ENCODE measurements around the gene SYNE4. TPM values are rescaled to one million over a fixed set of nuclear protein-coding genes. Genes with fewer than 3 reads are reported as not detected.
A peak's percentile ranks its signal among the peaks of the same experiment; 100 is the strongest.

SYNE4 gene
- total RNA-seq, 1 experiment from 2014 or later, result 48.5 TPM

GRCh38 chr19:36054119-36054732 is 45.6 kb upstream of the SYNE4 start, which contains the start of gene THAP8:
THAP8 (minus strand) TSS chr19:36054285; CDS start chr19:36054217, 68 bp downstream.
- intact Hi-C loops (cut with micrococcal nuclease; ENCODE audit: unreplicated experiment), result loop anchor here (1.0 to 5.0 kb wide), 9 partner anchors 12 to 352 kb away; partner anchors contain the start of genes ALKBH6, HSPB6, SDHAF1 and SYNE4
- ChIA-PET POLR2A (interaction anchor here (0.5 to 1.7 kb wide), 7 partner anchors 12 to 306 kb away, joined by 3 to 15 read pairs (median 10); partner anchors contain the start of genes ALKBH6, LIN37, POLR2I and SYNE4), CTCF (interaction anchor here (0.8 to 1.1 kb wide), 4 partner anchors 40 to 74 kb away, joined by 3 to 6 read pairs (median 5); partner anchors contain the start of genes ALKBH6 and SYNE4)
- no TSS peak for BruUV-seq (replicated peaks)
- H3K36me3 ChIP-seq (ENCODE audit: control insufficient read depth, insufficient read depth, low read length), result peaks cover 1% of the 10 kb centered on the region
- H3K4me1 ChIP-seq, result peaks cover 22% of the 10 kb centered on the region; the same call in 1 of the 2 replicates
- H3K9me3 ChIP-seq, result no peaks in the 10 kb centered on the region
- H3K4me3 ChIP-seq (ENCODE audit: low read depth, low read length), result peak within 1 kb of the TSS; percentile 61
- DNase-seq, result peak; percentile 99 to 100
- Mint-ChIP-seq H3K4me3 (ENCODE audit: unreplicated experiment) (peak within 1 kb of the TSS; percentile 88), H3K36me3 (ENCODE audit: insufficient read depth, unreplicated experiment) (peaks cover 47% of the 10 kb centered on the region), H3K9me3 (ENCODE audit: unreplicated experiment) (no peaks in the 10 kb centered on the region), H3K27me3 (ENCODE audit: insufficient read depth, unreplicated experiment) (no peaks in the 10 kb centered on the region), H3K27ac (ENCODE audit: unreplicated experiment) (peak within 1 kb of the TSS; percentile 82), H3K4me1 (ENCODE audit: low read depth, unreplicated experiment) (peaks cover 25% of the 10 kb centered on the region)
- H3K27me3 ChIP-seq (replicated peaks; ENCODE audit: control insufficient read depth, insufficient read depth, low read length), result no peaks in the 10 kb centered on the region
- peak in 1 of 2 experiments; percentile 43 for TF ChIP-seq CTCF (IDR thresholded peaks at IDR 0.05; ENCODE audit: insufficient read depth in 1 of 2, low read depth in 1 of 2, low read length in 1 of 2, severe bottlenecking in 1 of 2, unreplicated experiment in 1 of 2)

- CTCF ChIA-PET, result no interaction called here
- intact Hi-C loops (cut with micrococcal nuclease; ENCODE audit: unreplicated experiment), result loop anchor here (5.0 kb wide), 1 partner anchor 349 kb away; the partner anchor contains the start of gene ZBTB32
- TF ChIP-seq CTCF (IDR thresholded peaks at IDR 0.05; ENCODE audit: insufficient read depth in 1 of 2, low read depth in 1 of 2, low read length in 1 of 2, severe bottlenecking in 1 of 2, unreplicated experiment in 1 of 2), result no peak
- Mint-ChIP-seq H3K27me3 (ENCODE audit: insufficient read depth, unreplicated experiment) (no peaks in the 10 kb centered on the region), H3K36me3 (ENCODE audit: insufficient read depth, unreplicated experiment) (peaks cover 36% of the 10 kb centered on the region), H3K4me3 (ENCODE audit: unreplicated experiment) (peak overlapping the region; percentile 44), H3K9me3 (ENCODE audit: unreplicated experiment) (no peaks in the 10 kb centered on the region), H3K27ac (ENCODE audit: unreplicated experiment) (peak overlapping the region; percentile 36), H3K4me1 (ENCODE audit: low read depth, unreplicated experiment) (peaks cover 12% of the 10 kb centered on the region)
- POLR2A ChIA-PET, result no interaction called here
- H3K36me3 ChIP-seq (ENCODE audit: control insufficient read depth, insufficient read depth, low read length), result peaks cover 1% of the 10 kb centered on the region
- no TSS peak for BruUV-seq (replicated peaks)
- H3K27me3 ChIP-seq (replicated peaks; ENCODE audit: control insufficient read depth, insufficient read depth, low read length), result no peaks in the 10 kb centered on the region
- no peaks in the 10 kb centered on the region for H3K9me3 ChIP-seq
- H3K4me3 ChIP-seq (ENCODE audit: low read depth, low read length), result no peak overlapping the region
- H3K4me1 ChIP-seq, result peaks cover 12% of the 10 kb centered on the region; the same call in 1 of the 2 replicates
- peak; percentile 31 to 69 for DNase-seq
Measured at GRCh38 chr19:36051637-36052036, 43.0 kb upstream of the SYNE4 start.

DNA sequence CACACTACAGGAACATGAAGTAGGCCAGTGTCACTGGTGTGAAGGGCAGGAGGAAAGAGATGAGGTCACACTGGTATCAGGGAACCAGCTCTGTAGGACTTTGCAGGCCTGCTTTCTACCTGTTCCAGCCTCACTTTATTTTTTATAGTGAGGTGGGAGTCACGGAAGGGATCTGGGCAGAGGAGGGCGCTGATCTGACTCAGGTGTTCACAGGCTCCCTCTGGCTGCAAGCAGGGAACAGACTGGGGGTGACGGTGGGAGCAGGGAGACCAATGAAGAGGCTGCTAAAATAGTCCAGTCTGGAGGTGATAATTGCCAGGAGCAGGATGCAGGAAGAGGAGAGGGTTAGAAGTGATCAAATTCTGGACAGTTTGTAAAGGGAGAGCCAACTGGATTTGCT is 42.6 kb upstream of the SYNE4 start:
- H3K27me3 Mint-ChIP-seq (ENCODE audit: insufficient read depth, unreplicated experiment), result no peaks in the 10 kb centered on the region
- Histone ChIP-seq H3K27me3 (replicated peaks; ENCODE audit: control insufficient read depth, insufficient read depth, low read length) (no peaks in the 10 kb centered on the region), H3K36me3 (ENCODE audit: control insufficient read depth, insufficient read depth, low read length) (peaks cover 1% of the 10 kb centered on the region), H3K4me3 (ENCODE audit: low read depth, low read length) (no peak overlapping the region), H3K9me3 (no peaks in the 10 kb centered on the region), H3K4me1 (peaks cover 10% of the 10 kb centered on the region; the same call in 1 of the 2 replicates)
- peak in 1 of 2 experiments; percentile 59 for DNase-seq
- TF ChIP-seq CTCF (IDR thresholded peaks at IDR 0.05; ENCODE audit: insufficient read depth in 1 of 2, low read depth in 1 of 2, low read length in 1 of 2, severe bottlenecking in 1 of 2, unreplicated experiment in 1 of 2), result peak in 1 of 2 experiments; percentile 79
- H3K4me1 Mint-ChIP-seq (ENCODE audit: low read depth, unreplicated experiment), result peaks cover 9% of the 10 kb centered on the region
- H3K36me3 Mint-ChIP-seq (ENCODE audit: insufficient read depth, unreplicated experiment), result peaks cover 36% of the 10 kb centered on the region
- BruUV-seq (replicated peaks), result no TSS peak
- H3K9me3 Mint-ChIP-seq (ENCODE audit: unreplicated experiment), result no peaks in the 10 kb centered on the region
- H3K4me3 Mint-ChIP-seq (ENCODE audit: unreplicated experiment), result peak overlapping the region; percentile 44
- ChIA-PET POLR2A (no interaction called here), CTCF (interaction anchor here (1.2 kb wide), 1 partner anchor 9 kb away, joined by 3 read pairs; no protein-coding TSS in a partner anchor)
- intact Hi-C loops (cut with micrococcal nuclease; ENCODE audit: unreplicated experiment), result loop anchor here (5.0 kb wide), 1 partner anchor 349 kb away; the partner anchor contains the start of gene ZBTB32
- H3K27ac Mint-ChIP-seq (ENCODE audit: unreplicated experiment), result peak overlapping the region; percentile 36

All from Caco-2 (cell line).